ENCODE data around the gene ALDH1A2.

The ALDH1A2 gene

DNA sequence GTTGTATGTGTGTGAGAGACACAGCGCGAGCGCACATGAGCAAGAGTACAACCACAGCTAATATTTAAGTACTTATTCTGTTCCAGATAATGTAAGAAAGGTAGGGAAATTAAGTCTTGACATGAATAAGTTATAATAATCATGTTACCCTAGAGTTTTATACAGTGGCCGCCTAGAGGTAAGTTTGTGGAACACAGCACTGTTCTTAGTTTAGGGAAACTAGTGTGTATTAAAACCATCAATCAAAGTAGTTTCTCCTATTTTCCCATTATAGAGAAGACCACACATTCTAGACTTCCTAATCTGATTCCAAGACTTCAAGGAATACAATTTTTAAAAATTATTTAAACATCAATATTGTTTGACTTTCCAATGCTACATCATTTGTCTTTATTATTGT is 9.5 kb downstream of the ALDH1A2 start:
- DNase-seq (ENCODE audit: low spot score) = no peak
- in situ Hi-C loops (cut with MboI; ENCODE audit: low sequenced_read_pairs, unreplicated experiment) = no loop called here
- TF ChIP-seq, protein P1, sequence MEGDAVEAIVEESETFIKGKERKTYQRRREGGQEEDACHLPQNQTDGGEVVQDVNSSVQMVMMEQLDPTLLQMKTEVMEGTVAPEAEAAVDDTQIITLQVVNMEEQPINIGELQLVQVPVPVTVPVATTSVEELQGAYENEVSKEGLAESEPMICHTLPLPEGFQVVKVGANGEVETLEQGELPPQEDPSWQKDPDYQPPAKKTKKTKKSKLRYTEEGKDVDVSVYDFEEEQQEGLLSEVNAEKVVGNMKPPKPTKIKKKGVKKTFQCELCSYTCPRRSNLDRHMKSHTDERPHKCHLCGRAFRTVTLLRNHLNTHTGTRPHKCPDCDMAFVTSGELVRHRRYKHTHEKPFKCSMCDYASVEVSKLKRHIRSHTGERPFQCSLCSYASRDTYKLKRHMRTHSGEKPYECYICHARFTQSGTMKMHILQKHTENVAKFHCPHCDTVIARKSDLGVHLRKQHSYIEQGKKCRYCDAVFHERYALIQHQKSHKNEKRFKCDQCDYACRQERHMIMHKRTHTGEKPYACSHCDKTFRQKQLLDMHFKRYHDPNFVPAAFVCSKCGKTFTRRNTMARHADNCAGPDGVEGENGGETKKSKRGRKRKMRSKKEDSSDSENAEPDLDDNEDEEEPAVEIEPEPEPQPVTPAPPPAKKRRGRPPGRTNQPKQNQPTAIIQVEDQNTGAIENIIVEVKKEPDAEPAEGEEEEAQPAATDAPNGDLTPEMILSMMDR (IDR thresholded peaks at IDR 0.05; ENCODE audit: borderline replicate concordance, control extremely low read depth, extremely low read depth, insufficient read depth, missing control alignments) = no peak

DNA sequence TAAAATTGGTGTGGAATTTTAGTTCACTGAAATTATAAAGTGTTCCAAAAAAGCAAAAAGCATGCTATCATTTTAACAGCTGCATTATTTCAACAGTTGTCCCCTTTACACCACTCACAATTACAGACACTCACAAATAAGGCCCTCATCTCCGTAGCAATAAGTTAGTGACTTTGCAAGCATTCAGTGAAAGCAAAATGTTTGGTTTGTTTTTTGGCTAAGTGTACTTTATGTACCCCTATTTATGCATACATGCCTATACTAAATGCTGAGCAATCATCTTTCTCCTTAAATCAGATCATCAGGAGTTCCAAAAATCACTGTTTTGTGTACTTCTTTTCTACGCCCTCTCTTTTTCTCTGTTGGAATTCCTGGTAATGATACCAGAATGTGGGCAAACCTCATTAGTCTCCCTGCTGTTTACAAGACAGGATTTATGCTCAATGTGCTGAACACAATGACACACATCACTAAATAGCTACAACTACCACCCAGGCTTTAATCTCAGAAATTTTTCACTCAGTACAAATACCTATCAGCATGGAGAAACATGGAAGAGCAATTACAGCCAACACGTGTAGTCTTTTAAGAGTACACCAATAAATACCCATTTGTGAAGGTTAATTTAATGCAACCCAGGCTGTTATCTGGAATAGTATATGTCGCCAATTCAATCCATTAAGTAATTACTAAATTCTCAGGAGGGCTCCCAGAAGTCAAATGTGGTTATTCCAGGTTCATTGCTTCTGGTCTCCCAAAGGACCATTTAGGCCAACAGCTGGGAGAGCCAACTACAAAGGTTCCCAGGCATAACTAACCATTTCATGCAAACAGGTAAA is 12.0 kb downstream of the ALDH1A2 start:
- in situ Hi-C loops (cut with MboI; ENCODE audit: low sequenced_read_pairs, unreplicated experiment) = no loop called here
- DNase-seq (ENCODE audit: low spot score) = no peak
- TF ChIP-seq, protein P1 (IDR thresholded peaks at IDR 0.05; ENCODE audit: borderline replicate concordance, control extremely low read depth, extremely low read depth, insufficient read depth, missing control alignments) = no peak

DNA sequence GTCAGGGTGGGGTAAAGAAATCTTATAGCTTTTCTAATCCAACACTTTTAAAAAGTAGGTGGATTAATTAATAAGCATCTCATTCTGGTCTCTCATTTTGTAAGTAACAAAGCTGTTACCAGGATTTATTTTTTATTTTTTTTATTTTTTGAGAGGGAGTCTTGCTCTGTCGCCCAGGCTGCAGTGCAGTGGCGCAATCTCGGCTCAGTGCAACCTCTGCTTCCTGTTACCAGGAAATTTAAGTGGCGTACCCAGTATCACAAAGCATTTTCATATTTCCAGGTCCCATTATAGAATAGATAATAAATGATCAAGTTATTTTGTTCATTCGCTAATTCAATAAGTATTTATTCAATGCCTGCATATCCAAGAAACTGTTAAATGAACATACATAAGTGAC is 13.2 kb downstream of the ALDH1A2 start:
- in situ Hi-C loops (cut with MboI; ENCODE audit: low sequenced_read_pairs, unreplicated experiment) = no loop called here
- TF ChIP-seq, protein P1 (IDR thresholded peaks at IDR 0.05; ENCODE audit: borderline replicate concordance, control extremely low read depth, extremely low read depth, insufficient read depth, missing control alignments) = no peak
- DNase-seq (ENCODE audit: low spot score) = no peak

DNA sequence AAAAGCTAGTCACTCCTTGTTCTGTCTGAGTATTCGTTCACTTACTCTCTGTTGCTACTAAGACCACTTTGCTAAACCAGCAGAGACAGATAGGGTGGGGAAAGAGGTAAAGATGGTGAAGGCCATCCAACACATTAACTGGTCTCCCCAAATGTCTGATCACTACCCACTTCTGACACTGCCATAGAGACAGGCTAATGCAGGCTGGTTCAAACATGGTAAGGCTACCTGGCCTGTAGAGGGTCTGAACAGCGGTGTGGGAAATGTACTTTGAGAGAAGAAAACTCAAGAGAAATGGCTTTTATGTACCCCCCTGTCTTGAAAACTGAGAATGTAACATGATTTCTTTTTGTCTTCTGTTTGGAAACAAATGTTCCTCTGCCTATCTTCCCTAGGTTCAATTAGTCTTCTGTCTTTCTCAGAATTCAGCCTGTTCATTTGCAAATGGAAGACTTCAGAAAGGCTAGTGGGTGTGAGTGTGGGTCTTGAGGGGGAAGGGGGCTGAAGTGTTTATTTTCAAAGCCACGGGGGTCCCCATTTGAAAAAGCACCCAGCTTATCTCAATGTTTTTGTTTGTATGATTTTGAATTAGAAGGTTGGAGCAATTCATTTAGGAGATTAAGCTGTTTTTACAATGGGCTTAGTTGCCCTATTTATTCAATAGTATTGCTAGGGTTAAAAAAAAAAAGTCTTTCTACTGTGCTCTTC is 15.8 kb downstream of the ALDH1A2 start:
- TF ChIP-seq, protein P1 (IDR thresholded peaks at IDR 0.05; ENCODE audit: borderline replicate concordance, control extremely low read depth, extremely low read depth, insufficient read depth, missing control alignments) = no peak
- in situ Hi-C loops (cut with MboI; ENCODE audit: low sequenced_read_pairs, unreplicated experiment) = no loop called here
- DNase-seq (ENCODE audit: low spot score) = no peak

DNA sequence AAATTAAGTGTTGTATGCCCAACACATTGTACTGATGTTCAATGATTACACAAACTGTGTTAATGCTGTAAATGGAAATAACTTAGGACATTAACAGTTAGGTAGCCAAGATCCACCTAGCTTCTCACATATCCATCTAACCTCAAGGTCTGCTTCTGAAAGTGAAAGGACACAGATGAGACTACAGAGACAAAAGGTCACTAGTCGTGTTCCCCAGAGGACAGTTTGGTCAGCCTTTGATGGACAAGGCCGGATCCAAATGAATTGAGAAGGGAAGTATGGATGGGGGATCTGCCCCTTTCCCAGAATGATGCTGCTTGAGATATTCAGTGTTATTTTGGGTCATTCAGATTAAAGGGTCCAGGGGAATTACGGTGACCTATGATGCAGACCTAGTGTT is 17.2 kb downstream of the ALDH1A2 start:
- no peak for DNase-seq (ENCODE audit: low spot score)
- in situ Hi-C loops (cut with MboI; ENCODE audit: low sequenced_read_pairs, unreplicated experiment) = no loop called here
- TF ChIP-seq, protein P1 (IDR thresholded peaks at IDR 0.05; ENCODE audit: borderline replicate concordance, control extremely low read depth, extremely low read depth, insufficient read depth, missing control alignments) = no peak

DNA sequence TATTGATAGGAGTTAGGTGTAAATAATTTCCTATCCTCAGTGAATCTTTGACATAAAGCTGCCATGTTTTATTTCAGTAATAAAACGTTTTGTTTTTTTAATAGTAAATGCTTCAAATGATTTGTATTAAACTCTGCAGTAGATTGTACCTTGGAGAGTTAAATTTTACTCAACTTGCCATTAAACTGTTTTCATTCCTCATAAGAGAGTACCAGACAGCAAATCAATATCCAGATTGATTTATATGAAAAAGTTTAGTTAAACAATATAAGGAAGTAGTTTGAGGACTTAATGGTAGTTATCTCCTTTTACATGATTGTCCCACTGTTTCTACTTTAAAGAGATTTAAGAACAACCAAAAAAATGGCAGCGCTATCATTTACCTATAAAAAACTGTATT is 18.4 kb downstream of the ALDH1A2 start:
- in situ Hi-C loops (cut with MboI; ENCODE audit: low sequenced_read_pairs, unreplicated experiment) = no loop called here
- no peak for DNase-seq (ENCODE audit: low spot score)
- TF ChIP-seq, protein P1 (IDR thresholded peaks at IDR 0.05; ENCODE audit: borderline replicate concordance, control extremely low read depth, extremely low read depth, insufficient read depth, missing control alignments) = no peak

All from GM13976 (cell line).